ENCODE measurements around the gene SMARCA4.
"Not testable (repeated sequence)": the region's sequence is repeated elsewhere in the genome, so short reads cannot be mapped to it uniquely, and the experiment has no call there.

SMARCA4 gene

DNA sequence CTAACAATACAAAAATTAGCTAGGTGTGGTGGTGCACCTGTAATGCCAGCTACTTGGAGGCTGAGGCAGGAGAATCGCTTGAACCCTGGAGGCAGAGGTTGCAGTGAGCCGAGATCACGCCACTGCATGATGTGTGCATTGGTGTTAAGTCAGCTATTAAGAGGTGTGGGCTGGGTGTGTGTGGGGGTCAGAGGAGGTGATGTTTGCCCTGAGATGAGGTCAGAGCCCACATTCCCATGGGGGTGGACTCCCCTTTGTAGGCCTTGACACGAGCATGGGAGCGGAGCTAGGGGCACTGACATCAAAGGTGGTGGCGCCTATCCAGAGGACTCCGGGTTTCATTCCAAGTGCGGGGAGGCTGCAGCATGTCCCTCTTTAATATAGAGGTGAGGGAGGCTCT is 93.8 kb downstream of the SMARCA4 start:
- no peak for DNase-seq
- TF ChIP-seq POLR2A (IDR thresholded peaks at IDR 0.05; ENCODE audit: low read length) (no peak), GATA1 (IDR thresholded peaks at IDR 0.05; ENCODE audit: low read depth, low read length) (no peak)

GRCh38 chr19:11058246-11059030 is 97.6 kb downstream of the SMARCA4 start:
- TF ChIP-seq GATA1 (IDR thresholded peaks at IDR 0.05; ENCODE audit: low read depth, low read length) (no peak), POLR2A (IDR thresholded peaks at IDR 0.05; ENCODE audit: low read length) (no peak)
- no peak for DNase-seq

DNA sequence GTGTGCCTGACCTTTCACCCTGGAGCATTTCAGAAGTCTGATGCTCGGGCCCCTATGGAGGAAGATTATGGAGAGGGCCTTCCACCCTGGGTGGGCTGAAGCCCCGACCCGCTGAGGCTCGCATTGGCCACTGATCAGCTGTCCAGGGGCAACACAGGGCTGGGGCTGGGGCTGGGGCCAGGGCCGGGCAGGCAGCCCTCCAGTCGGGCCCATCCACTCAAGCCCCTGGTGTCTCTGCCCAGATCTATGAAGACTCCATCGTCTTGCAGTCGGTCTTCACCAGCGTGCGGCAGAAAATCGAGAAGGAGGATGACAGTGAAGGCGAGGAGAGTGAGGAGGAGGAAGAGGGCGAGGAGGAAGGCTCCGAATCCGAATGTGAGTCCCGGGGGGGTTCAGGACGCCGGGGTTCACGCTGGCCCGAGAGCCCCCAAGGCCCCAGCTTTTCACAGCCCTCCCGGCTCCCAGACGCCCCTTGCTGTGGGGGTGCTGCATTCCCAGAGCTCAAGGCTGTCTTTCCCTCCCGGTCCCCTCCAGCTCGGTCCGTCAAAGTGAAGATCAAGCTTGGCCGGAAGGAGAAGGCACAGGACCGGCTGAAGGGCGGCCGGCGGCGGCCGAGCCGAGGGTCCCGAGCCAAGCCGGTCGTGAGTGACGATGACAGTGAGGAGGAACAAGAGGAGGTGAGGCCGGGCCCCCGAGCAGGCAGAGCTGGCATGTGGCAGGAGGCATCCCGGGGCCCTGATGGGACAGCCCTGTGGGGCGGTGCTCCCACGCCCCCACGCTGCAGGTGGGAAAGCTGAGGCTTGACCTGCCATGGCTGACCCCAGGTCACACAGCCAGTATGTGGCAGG is 98.9 kb downstream of the SMARCA4 start:
- TF ChIP-seq GATA1 (IDR thresholded peaks at IDR 0.05; ENCODE audit: low read depth, low read length) (no peak), POLR2A (IDR thresholded peaks at IDR 0.05; ENCODE audit: low read length) (no peak)
- no peak for DNase-seq

DNA sequence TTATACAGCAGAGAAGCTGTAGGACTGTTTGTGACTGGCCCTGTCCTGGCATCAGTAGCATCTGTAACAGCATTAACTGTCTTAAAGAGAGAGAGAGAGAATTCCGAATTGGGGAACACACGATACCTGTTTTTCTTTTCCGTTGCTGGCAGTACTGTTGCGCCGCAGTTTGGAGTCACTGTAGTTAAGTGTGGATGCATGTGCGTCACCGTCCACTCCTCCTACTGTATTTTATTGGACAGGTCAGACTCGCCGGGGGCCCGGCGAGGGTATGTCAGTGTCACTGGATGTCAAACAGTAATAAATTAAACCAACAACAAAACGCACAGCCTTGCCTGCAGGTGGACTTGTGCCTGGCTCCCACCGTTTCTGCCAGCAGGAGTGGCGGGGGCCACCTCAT is 101.1 kb downstream of the SMARCA4 start:
- TF ChIP-seq POLR2A (IDR thresholded peaks at IDR 0.05; ENCODE audit: low read length) (no peak), GATA1 (IDR thresholded peaks at IDR 0.05; ENCODE audit: low read depth, low read length) (no peak)
- no peak for DNase-seq

- TF ChIP-seq GATA1 (IDR thresholded peaks at IDR 0.05; ENCODE audit: low read depth, low read length), result no peak
- TF ChIP-seq POLR2A (IDR thresholded peaks at IDR 0.05; ENCODE audit: low read length), result no peak
- DNase-seq, result no peak
Observed at GRCh38 chr19:11063434-11063833, 102.6 kb downstream of the SMARCA4 start.

- no peak for TF ChIP-seq POLR2A (IDR thresholded peaks at IDR 0.05; ENCODE audit: low read length)
- no peak for TF ChIP-seq GATA1 (IDR thresholded peaks at IDR 0.05; ENCODE audit: low read depth, low read length)
- DNase-seq, result peak; percentile 69 to 77
Observed at GRCh38 chr19:11064831-11065303, 104.0 kb downstream of the SMARCA4 start.

DNA sequence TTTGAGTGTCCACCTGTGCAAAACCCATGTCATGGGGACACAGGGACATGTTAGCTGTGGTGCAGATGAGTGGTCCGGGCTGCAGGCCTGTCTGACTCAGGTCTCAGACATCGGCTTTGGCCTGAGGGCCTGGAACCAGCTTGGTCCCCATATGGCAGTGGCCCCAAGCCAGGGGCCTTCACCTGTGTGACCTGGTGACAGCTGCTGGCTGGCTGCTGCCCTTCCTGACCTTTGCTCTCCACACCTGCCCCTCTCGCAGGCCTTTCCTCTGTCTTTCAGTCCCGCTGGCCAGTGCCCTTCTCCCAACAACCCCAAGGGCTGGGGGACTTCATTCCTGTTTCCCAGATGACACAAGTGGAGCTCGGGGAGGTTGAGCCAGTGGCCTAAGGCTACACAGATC is 105.5 kb downstream of the SMARCA4 start:
- TF ChIP-seq GATA1 (IDR thresholded peaks at IDR 0.05; ENCODE audit: low read depth, low read length) (no peak), POLR2A (IDR thresholded peaks at IDR 0.05; ENCODE audit: low read length) (no peak)
- no peak for DNase-seq

- TF ChIP-seq GATA1 (IDR thresholded peaks at IDR 0.05; ENCODE audit: low read depth, low read length) (no peak), POLR2A (IDR thresholded peaks at IDR 0.05; ENCODE audit: low read length) (no peak)
- DNase-seq, result no peak
Observed at GRCh38 chr19:11067356-11068113, 106.7 kb downstream of the SMARCA4 start.

- DNase-seq, result no peak
- TF ChIP-seq GATA1 (IDR thresholded peaks at IDR 0.05; ENCODE audit: low read depth, low read length) (no peak), POLR2A (IDR thresholded peaks at IDR 0.05; ENCODE audit: low read length) (no peak)
Observed at GRCh38 chr19:11069561-11069960, 108.7 kb downstream of the SMARCA4 start.

- DNase-seq, result no peak
- no peak for TF ChIP-seq POLR2A (IDR thresholded peaks at IDR 0.05; ENCODE audit: low read length)
- TF ChIP-seq GATA1 (IDR thresholded peaks at IDR 0.05; ENCODE audit: low read depth, low read length), result no peak
Observed at GRCh38 chr19:11070123-11070522, 109.3 kb downstream of the SMARCA4 start.

- no peak for DNase-seq
- TF ChIP-seq GATA1 (IDR thresholded peaks at IDR 0.05; ENCODE audit: low read depth, low read length), result no peak
- TF ChIP-seq POLR2A (IDR thresholded peaks at IDR 0.05; ENCODE audit: low read length), result no peak
Observed at GRCh38 chr19:11073568-11073967, 112.7 kb downstream of the SMARCA4 start.

- DNase-seq, result not testable (repeated sequence)
Observed at GRCh38 chr19:11076792-11077191, 116.0 kb downstream of the SMARCA4 start.

DNA sequence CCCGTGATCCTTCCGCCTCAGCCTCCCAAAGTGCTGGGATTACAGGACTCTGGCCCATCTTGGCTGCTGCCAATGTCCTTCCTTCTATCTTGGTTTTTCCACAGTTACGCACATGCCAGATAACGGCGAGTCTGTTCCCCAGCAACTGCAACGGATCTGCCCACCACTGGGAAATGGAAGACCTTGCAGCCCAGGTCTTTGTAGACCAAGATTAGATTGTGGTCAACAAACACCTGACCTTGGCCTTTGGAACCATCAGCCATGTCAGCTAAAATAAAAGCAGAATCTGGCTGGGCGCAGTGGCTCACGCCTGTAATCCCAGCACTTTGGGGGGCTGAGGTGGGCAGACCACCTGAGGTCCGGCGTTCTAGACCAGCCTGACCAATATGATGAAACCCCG is 118.1 kb downstream of the SMARCA4 start:
- DNase-seq, result no peak
- TF ChIP-seq POLR2A (IDR thresholded peaks at IDR 0.05; ENCODE audit: low read length), result no peak
- no peak for TF ChIP-seq GATA1 (IDR thresholded peaks at IDR 0.05; ENCODE audit: low read depth, low read length)

- DNase-seq, result no peak
- no peak for TF ChIP-seq POLR2A (IDR thresholded peaks at IDR 0.05; ENCODE audit: low read length)
- TF ChIP-seq GATA1 (IDR thresholded peaks at IDR 0.05; ENCODE audit: low read depth, low read length), result no peak
Observed at GRCh38 chr19:11079999-11080398, 119.2 kb downstream of the SMARCA4 start.
